ENCODE data around the gene ASS1.

The ASS1 gene

DNA sequence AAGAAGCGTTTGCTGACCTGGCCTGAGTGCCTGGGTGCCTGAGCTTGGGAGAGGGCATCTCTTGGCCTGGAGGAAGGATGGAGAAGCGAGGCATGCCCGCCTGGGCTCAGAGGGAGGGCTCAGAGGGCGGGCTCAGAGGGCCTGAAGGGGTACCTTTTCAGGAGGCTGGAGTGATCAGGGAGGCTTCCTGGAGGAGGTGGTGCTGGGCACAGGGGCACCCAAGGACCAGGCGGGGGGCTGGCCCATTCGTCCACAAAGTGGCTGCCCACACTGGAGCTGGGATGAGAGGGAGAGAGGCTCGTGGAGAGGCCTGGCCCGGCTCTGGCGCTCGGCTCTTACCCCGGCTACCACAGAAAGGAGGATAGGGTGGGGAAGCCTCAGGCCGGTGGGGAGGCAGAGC is 32.8 kb downstream of the ASS1 start:
- TF ChIP-seq, protein P1, sequence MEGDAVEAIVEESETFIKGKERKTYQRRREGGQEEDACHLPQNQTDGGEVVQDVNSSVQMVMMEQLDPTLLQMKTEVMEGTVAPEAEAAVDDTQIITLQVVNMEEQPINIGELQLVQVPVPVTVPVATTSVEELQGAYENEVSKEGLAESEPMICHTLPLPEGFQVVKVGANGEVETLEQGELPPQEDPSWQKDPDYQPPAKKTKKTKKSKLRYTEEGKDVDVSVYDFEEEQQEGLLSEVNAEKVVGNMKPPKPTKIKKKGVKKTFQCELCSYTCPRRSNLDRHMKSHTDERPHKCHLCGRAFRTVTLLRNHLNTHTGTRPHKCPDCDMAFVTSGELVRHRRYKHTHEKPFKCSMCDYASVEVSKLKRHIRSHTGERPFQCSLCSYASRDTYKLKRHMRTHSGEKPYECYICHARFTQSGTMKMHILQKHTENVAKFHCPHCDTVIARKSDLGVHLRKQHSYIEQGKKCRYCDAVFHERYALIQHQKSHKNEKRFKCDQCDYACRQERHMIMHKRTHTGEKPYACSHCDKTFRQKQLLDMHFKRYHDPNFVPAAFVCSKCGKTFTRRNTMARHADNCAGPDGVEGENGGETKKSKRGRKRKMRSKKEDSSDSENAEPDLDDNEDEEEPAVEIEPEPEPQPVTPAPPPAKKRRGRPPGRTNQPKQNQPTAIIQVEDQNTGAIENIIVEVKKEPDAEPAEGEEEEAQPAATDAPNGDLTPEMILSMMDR (IDR thresholded peaks at IDR 0.05; ENCODE audit: insufficient read depth, low read length, missing control alignments), result no peak
- no peak for DNase-seq (ENCODE audit: low read depth, low spot score)
- CTCF ChIA-PET, result interaction anchor here (1.0 to 21.8 kb wide), 3 partner anchors 15 to 205 kb away, joined by 3 to 414 read pairs (median 4); no protein-coding TSS in a partner anchor
- POLR2A ChIA-PET, result no interaction called here
- no peak overlapping the region for H3K4me3 ChIP-seq (ENCODE audit: low read depth, low read length)

DNA sequence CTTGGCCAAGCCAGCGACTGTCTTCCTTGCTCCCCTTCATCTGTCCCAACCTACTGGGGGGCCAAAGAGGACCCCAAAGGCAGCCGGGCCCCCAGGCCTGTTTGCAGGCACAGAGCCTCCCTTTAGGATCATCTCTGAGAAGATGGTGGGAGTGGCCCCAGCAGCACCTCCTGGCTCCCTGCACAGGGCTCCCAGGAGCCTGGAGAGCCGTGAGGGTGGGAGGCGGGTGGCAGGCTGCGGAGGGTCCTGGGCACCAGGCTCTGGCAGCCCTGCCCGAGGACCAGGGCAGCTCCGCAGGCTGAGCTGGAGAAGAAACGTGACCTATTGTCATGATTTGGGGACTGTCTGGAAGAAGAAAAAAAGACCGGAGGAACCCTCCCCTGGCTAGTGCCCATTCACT is 33.4 kb downstream of the ASS1 start:
- TF ChIP-seq, protein P1 (IDR thresholded peaks at IDR 0.05; ENCODE audit: insufficient read depth, low read length, missing control alignments), result no peak
- ChIA-PET CTCF (interaction anchor here (21.8 kb wide), 1 partner anchor 205 kb away, joined by 414 read pairs; no protein-coding TSS in a partner anchor), POLR2A (no interaction called here)
- no peak overlapping the region for H3K4me3 ChIP-seq (ENCODE audit: low read depth, low read length)
- no peak for DNase-seq (ENCODE audit: low read depth, low spot score)

DNA sequence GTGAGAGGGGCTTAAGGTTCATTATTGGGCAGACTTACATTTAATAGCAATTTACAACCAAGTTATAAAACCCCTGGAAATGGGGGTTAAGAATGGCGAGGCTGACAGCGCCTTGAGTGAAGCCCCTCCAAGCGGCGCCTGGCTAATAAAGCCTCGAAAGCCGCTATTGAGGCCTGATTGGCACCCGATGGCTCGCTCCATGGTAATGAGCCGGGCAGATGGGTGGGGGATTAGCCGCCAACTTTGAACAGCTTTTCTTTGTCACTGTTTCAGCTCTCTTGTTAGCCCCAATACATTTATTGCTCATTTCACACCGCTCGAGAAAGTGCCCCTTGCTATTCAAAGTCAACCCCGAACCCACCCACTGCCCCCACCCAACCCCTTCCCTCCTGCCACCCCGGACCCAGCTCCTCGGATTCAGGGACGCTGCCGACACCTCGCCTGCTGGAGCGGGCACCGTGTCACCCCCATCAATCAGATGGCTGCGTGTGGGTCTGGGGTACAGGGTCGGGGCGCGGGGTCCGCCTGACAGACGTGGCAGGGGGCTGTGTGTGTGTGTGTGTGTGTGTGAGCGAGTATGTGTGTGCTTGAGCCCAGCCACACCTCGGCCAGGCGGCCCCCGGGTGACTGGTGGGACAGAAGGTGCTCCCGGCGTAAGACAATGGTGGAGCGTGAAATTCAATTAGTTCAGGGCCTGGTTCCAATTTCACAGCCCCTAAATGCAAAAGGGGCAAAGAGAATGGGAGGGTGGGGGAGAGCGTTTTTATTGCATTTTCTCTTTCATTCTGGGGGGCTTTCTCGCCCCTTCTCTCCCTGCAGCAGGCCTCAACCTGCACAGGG is 34.2 kb downstream of the ASS1 start:
- no peak overlapping the region for H3K4me3 ChIP-seq (ENCODE audit: low read depth, low read length)
- ChIA-PET POLR2A (no interaction called here), CTCF (no interaction called here)
- TF ChIP-seq, protein P1 (IDR thresholded peaks at IDR 0.05; ENCODE audit: insufficient read depth, low read length, missing control alignments), result no peak
- DNase-seq (ENCODE audit: low read depth, low spot score), result no peak

DNA sequence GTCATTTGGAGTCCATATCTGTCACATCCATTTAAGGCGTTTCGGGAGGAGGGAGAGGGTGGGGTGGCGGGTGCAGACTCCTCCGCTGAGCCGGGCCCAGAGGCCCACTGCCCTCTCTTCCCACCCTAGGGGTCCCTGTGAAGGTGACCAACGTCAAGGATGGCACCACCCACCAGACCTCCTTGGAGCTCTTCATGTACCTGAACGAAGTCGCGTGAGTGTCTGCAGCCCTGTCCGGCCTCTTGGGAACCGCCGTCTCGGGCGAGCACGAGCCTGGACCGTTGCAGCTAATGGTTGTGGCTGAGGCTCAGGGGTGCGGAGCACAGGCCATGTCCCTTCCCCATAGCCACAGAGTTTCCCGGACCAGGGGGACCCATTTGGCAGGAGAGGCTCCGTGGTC is 34.8 kb downstream of the ASS1 start:
- TF ChIP-seq, protein P1 (IDR thresholded peaks at IDR 0.05; ENCODE audit: insufficient read depth, low read length, missing control alignments), result no peak
- POLR2A ChIA-PET, result no interaction called here

DNA sequence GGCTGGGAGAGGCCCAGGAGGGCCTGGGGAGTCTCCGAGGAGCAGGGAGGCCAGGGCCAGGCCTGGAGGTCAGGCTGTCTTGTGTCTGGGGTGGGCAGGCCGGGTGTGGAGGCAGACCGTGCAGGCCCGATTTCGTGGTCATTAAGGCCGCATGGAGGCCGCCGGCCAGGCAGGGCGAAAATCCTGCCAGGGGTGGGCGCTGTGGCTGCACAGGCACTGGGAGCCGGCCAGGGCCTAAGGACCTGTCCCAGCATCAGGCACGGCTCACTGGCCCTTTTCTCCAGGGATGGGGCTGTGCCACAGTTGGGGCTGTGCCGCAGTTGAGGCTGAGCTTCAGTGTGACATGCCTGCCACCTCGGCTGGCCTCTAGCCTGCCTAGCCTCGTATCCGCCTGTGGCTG is 35.9 kb downstream of the ASS1 start:
- ChIA-PET POLR2A (no interaction called here), CTCF (interaction anchor here (1.0 to 1.3 kb wide), 2 partner anchors 20 to 202 kb away, joined by 3 read pairs; no protein-coding TSS in a partner anchor)
- H3K4me3 ChIP-seq (ENCODE audit: low read depth, low read length), result no peak overlapping the region

More for the DNA sequence above, 34.8 kb downstream of the ASS1 start:
- CTCF ChIA-PET, result no interaction called here
- no peak overlapping the region for H3K4me3 ChIP-seq (ENCODE audit: low read depth, low read length)
- no peak for DNase-seq (ENCODE audit: low read depth, low spot score)

DNA sequence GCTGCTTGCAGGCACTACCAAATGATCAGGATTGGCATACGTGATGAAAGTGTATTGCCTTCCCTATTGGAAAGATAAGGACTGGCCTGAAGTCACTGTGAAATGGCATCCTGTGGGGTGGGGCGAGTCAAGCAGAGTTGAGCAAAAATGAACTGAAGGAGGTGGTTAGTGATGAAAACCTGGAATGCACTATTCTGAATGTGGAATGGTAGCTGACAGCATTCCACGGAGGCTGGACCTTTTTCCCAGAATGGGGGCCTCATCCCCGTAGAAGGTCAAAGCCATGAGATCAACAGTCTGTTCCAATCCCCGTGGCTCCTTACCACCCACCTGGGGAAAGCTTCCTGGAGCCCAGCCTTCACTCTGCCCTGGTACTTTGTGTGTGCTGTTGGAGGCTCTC is 37.7 kb downstream of the ASS1 start:
- ChIA-PET CTCF (interaction anchor here (1.4 kb wide), 1 partner anchor 9 kb away, joined by 4 read pairs; no protein-coding TSS in a partner anchor), POLR2A (no interaction called here)
- no peak for DNase-seq (ENCODE audit: low read depth, low spot score)
- no peak overlapping the region for H3K4me3 ChIP-seq (ENCODE audit: low read depth, low read length)
- TF ChIP-seq, protein P1 (IDR thresholded peaks at IDR 0.05; ENCODE audit: insufficient read depth, low read length, missing control alignments), result no peak

More for the DNA sequence above, 35.9 kb downstream of the ASS1 start:
- DNase-seq (ENCODE audit: low read depth, low spot score), result no peak
- TF ChIP-seq, protein P1 (IDR thresholded peaks at IDR 0.05; ENCODE audit: insufficient read depth, low read length, missing control alignments), result no peak

Measured in AG04449 (cell line).